H9 (cell line): ENCODE data around the gene RPLP1. TPM values are rescaled to one million over a fixed set of nuclear protein-coding genes. Genes with fewer than 3 reads are reported as not detected.

Experiments
- DNase-seq: peaks from one replicate; pipeline ENCODE4 v3.0.0-alpha.2; 2017
- H2AFZ ChIP-seq: one replicate; pipeline ENCODE4 v1.6.1; 2013; ENCODE audit warnings: mild to moderate bottlenecking, low read length, control low read depth, moderate library complexity
- H2AK5ac ChIP-seq: 2 replicates; pipeline ENCODE4 v1.6.1; 2013; ENCODE audit warnings: low read length, control low read depth, mixed read lengths; ENCODE audit not compliant: insufficient read length
- H2BK120ac ChIP-seq: one replicate; pipeline ENCODE4 v1.6.1; 2013; ENCODE audit warnings: low read depth, mild to moderate bottlenecking, low read length, control low read depth, inconsistent platforms; ENCODE audit not compliant: poor library complexity, severe bottlenecking
- H2BK12ac ChIP-seq: 2 replicates; pipeline ENCODE4 v1.6.1; 2013; ENCODE audit warnings: low read length, control low read depth, mixed read lengths, low read depth; ENCODE audit not compliant: insufficient read length
- H2BK15ac ChIP-seq: 2 replicates; pipeline ENCODE4 v1.6.1; 2013; ENCODE audit warnings: low read depth, low read length, control low read depth
- H2BK20ac ChIP-seq: one replicate; pipeline ENCODE4 v1.6.1; 2013; ENCODE audit warnings: low read depth, mild to moderate bottlenecking, low read length, control low read depth, inconsistent platforms; ENCODE audit not compliant: poor library complexity, severe bottlenecking
- H2BK5ac ChIP-seq: 2 replicates; pipeline ENCODE4 v1.6.1; 2013; ENCODE audit warnings: low read length, control low read depth, mixed read lengths; ENCODE audit not compliant: insufficient read length
- H3K14ac ChIP-seq: 2 replicates; pipeline ENCODE4 v1.6.1; 2013; ENCODE audit warnings: low read length, control low read depth; ENCODE audit not compliant: insufficient read depth
- H3K18ac ChIP-seq: 2 replicates; pipeline ENCODE4 v1.6.1; 2013; ENCODE audit warnings: low read depth, mild to moderate bottlenecking, mixed read lengths, low read length, control low read depth; ENCODE audit not compliant: insufficient read length
- H3K23ac ChIP-seq: 2 replicates; pipeline ENCODE4 v1.6.1; 2013; ENCODE audit warnings: low read length, control low read depth, mixed read lengths, low read depth; ENCODE audit not compliant: insufficient read length
- H3K23me2 ChIP-seq: 2 replicates; pipeline ENCODE4 v1.6.1; 2013; ENCODE audit warnings: low read depth, mild to moderate bottlenecking, mixed read lengths, low read length, control low read depth; ENCODE audit not compliant: insufficient read length, poor library complexity, severe bottlenecking
- H3K27ac ChIP-seq: 2 replicates; pipeline ENCODE4 v1.5.1; 2013; ENCODE audit warnings: low read length, control low read depth, mixed read lengths, low read depth; ENCODE audit not compliant: insufficient read length
- H3K27me3 ChIP-seq: 2 replicates; pipeline ENCODE4 v1.6.1; 2013; ENCODE audit warnings: low read length, control low read depth, inconsistent platforms; ENCODE audit not compliant: insufficient read depth
- H3K4ac ChIP-seq: 2 replicates; pipeline ENCODE4 v1.6.1; 2013; ENCODE audit warnings: low read depth, mild to moderate bottlenecking, control low read depth, inconsistent platforms, low read length, moderate library complexity
- H3K4me1 ChIP-seq: 2 replicates; pipeline ENCODE4 v1.6.1; 2013; ENCODE audit warnings: low read length, control low read depth, inconsistent platforms; ENCODE audit not compliant: insufficient read depth
- H3K4me2 ChIP-seq: 2 replicates; pipeline ENCODE4 v1.6.1; 2013; ENCODE audit warnings: low read length, control low read depth, mixed read lengths; ENCODE audit not compliant: insufficient read length, insufficient read depth
- H3K56ac ChIP-seq: 2 replicates; pipeline ENCODE4 v1.6.1; 2013; ENCODE audit warnings: low read depth, mild to moderate bottlenecking, mixed read lengths, low read length, control low read depth; ENCODE audit not compliant: insufficient read length
- H3K79me1 ChIP-seq: 2 replicates; pipeline ENCODE4 v1.6.1; 2013; ENCODE audit warnings: low read depth, mild to moderate bottlenecking, moderate library complexity, low read length, control low read depth, inconsistent platforms; ENCODE audit not compliant: insufficient read depth, poor library complexity, severe bottlenecking
- H3K79me2 ChIP-seq: 2 replicates; pipeline ENCODE4 v1.6.1; 2013; ENCODE audit warnings: low read length, control low read depth, inconsistent platforms; ENCODE audit not compliant: insufficient read depth
- H3K9ac ChIP-seq: 2 replicates; pipeline ENCODE4 v1.6.1; 2013; ENCODE audit warnings: low read length, control low read depth, mixed read lengths; ENCODE audit not compliant: insufficient read length; ENCODE audit errors: extremely low read depth
- H3K9me3 ChIP-seq: one replicate; pipeline ENCODE4 v1.6.1; 2013; ENCODE audit warnings: low read depth, low read length, inconsistent platforms; ENCODE audit not compliant: control insufficient read depth
- H3T11ph ChIP-seq: one replicate; pipeline ENCODE4 v1.6.1; 2013; ENCODE audit warnings: mild to moderate bottlenecking, low read length, control low read depth, inconsistent platforms
- H4K20me1 ChIP-seq: one replicate; pipeline ENCODE4 v1.6.1; 2013; ENCODE audit not compliant: control insufficient read depth, insufficient read length, insufficient read depth
- H4K5ac ChIP-seq: 2 replicates; pipeline ENCODE4 v1.6.1; 2013; ENCODE audit warnings: low read depth, mild to moderate bottlenecking, mixed read lengths, low read length, control low read depth; ENCODE audit not compliant: insufficient read length
- H4K8ac ChIP-seq: replicated peaks from 2 replicates; pipeline ENCODE4 v1.6.1; 2013; ENCODE audit warnings: low read length, control low read depth, mixed read lengths, low read depth; ENCODE audit not compliant: insufficient read length
- H4K91ac ChIP-seq: 2 replicates; pipeline ENCODE4 v1.6.1; 2013; ENCODE audit warnings: low read depth, mild to moderate bottlenecking, moderate library complexity, mixed read lengths, low read length, control low read depth; ENCODE audit not compliant: insufficient read length
- H3K27ac Mint-ChIP-seq, 3 experiments: 2 replicates in 2 of 3; 3 replicates in 1 of 3; pipeline ENCODE4 v1.8.0; 2020 to 2021; ENCODE audit warnings: mixed read lengths in 3 of 3, mild to moderate bottlenecking in 1 of 3, moderate library complexity in 1 of 3
- H3K27me3 Mint-ChIP-seq: 2 replicates; pipeline ENCODE4 v1.8.0; 2021; ENCODE audit warnings: low read depth, mild to moderate bottlenecking, moderate library complexity, mixed read lengths
- H3K36me3 Mint-ChIP-seq, 3 experiments: 2 replicates in 2 of 3; 3 replicates in 1 of 3; pipeline ENCODE4 v1.8.0; 2020 to 2021; ENCODE audit warnings: low read depth in 3 of 3, mixed read lengths in 3 of 3; ENCODE audit not compliant: insufficient read depth in 1 of 3
- H3K4me1 Mint-ChIP-seq, 2 experiments: 2 replicates each; pipeline ENCODE4 v1.8.0; 2020; ENCODE audit warnings: mixed read lengths in 2 of 2
- H3K4me3 Mint-ChIP-seq, 2 experiments: 2 replicates in 1 of 2; 3 replicates in 1 of 2; pipeline ENCODE4 v1.8.0; 2020 to 2021; ENCODE audit warnings: mild to moderate bottlenecking in 2 of 2, mixed read lengths in 2 of 2, moderate library complexity in 1 of 2
- H3K9me3 Mint-ChIP-seq, 2 experiments: 2 replicates in 1 of 2; 3 replicates in 1 of 2; pipeline ENCODE4 v1.8.0; 2020; ENCODE audit warnings: mild to moderate bottlenecking in 2 of 2, mixed read lengths in 2 of 2, moderate library complexity in 1 of 2
- WGBS: extraction: QIAGEN DNeasy Blood & Tissue Kit; methylation state at CpG from one replicate; pipeline ENCODE4 v1.1.7; 2013; ENCODE audit warnings: missing lambda C conversion rate, low lambda C conversion rate, mixed read lengths; ENCODE audit not compliant: insufficient read length; ENCODE audit errors: extremely low coverage; 5-methylcytosine and 5-hydroxymethylcytosine counted together
- total RNA-seq: library from RNA; stranded (reverse); gene quantifications from 2 replicates; pipeline ENCODE4 v1.2.1, GENCODE V29; 2021
- TF ChIP-seq, protein P1 (sequence below): fragments of 200-600 bp; sonication (generic); conservative IDR thresholded peaks from 3 replicates; pipeline ENCODE4 v1.8.0; 2021; ENCODE audit warnings: antibody characterized with exemption, mild to moderate bottlenecking

The RPLP1 gene
- total RNA-seq, 1 experiment from 2014 or later = 1,715 TPM

DNA sequence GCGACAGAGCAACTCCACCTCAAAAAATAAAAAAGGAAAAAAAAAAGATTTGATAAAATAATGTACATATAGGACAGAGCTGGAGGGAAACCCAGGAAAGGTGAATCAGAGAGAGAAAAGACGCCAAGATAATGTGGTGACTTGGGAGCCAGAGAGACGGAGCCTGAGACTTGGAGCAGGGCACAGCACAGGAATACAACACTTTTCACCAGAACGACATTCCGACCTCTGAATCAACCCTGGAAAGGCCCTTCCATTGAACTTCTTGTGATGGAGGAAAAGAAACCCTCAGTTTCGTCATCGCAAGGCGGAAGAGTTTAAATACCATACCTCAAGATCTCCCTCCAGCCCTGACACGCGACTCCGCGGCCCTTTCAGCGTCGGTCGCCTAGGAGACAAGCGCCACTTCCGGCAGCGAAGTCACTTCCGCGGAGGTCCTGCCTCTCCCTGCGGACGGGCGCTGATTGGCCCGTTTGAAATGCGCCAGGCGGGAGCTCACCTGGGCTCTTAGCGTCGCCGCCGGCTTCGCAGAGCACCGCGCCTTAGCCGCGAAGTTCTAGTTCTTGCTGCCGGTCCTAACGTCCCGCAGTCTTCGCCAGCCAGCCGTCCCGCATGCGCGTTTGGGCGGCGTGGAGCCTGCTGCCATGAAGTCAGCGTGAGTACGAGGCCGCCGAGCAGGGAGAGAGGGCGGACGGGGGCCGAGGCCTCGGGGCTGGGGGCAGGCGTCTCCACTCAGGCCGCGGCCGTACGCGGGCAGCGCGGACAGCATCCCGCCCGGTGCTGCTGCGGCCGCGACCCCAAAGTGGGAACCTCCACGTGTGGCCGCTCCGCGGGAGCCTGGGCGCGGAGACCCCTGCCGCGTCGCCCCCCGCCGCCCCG lies 38.6 kb upstream of the RPLP1 start, which contains the start of gene KIF23:
Gene KIF23 (plus strand): TSS at position 528 of the 879 bp plus-strand sequence. CDS start 117 bp downstream, at position 645.
- no peak within 1 kb of the TSS for H2BK12ac ChIP-seq
- no peak within 1 kb of the TSS for H3K23ac ChIP-seq
- no peak within 1 kb of the TSS for H4K5ac ChIP-seq
- H4K8ac ChIP-seq = no peak within 1 kb of the TSS
- no peaks in the 10 kb centered on the region for H3K27me3 Mint-ChIP-seq
- peak; percentile 97 for DNase-seq
- H3K4ac ChIP-seq = no peak within 1 kb of the TSS
- H3K4me1 Mint-ChIP-seq = peaks cover 9 to 15% of the 10 kb centered on the region in 2 experiments
- H3K79me1 ChIP-seq = peaks cover 3% of the 10 kb centered on the region
- H3K27ac Mint-ChIP-seq = peak within 1 kb of the TSS; percentile 83 to 94 (median 88); a peak in 6 of 7 replicates
- no CpG with 5 or more reads among the region's 78 CpGs for WGBS
- peak within 1 kb of the TSS; percentile 74 for H3K9ac ChIP-seq
- TF ChIP-seq, protein P1, sequence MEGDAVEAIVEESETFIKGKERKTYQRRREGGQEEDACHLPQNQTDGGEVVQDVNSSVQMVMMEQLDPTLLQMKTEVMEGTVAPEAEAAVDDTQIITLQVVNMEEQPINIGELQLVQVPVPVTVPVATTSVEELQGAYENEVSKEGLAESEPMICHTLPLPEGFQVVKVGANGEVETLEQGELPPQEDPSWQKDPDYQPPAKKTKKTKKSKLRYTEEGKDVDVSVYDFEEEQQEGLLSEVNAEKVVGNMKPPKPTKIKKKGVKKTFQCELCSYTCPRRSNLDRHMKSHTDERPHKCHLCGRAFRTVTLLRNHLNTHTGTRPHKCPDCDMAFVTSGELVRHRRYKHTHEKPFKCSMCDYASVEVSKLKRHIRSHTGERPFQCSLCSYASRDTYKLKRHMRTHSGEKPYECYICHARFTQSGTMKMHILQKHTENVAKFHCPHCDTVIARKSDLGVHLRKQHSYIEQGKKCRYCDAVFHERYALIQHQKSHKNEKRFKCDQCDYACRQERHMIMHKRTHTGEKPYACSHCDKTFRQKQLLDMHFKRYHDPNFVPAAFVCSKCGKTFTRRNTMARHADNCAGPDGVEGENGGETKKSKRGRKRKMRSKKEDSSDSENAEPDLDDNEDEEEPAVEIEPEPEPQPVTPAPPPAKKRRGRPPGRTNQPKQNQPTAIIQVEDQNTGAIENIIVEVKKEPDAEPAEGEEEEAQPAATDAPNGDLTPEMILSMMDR = no peak
- no peak within 1 kb of the TSS for H2BK120ac ChIP-seq
- H3K18ac ChIP-seq = peak within 1 kb of the TSS; percentile 14
- peak within 1 kb of the TSS; percentile 21 for H3K14ac ChIP-seq
- H3K4me3 Mint-ChIP-seq = peak within 1 kb of the TSS; percentile 88 to 91
- H3T11ph ChIP-seq = no peak within 1 kb of the TSS
- H3K27ac ChIP-seq = no peak within 1 kb of the TSS
- no peak within 1 kb of the TSS for H4K91ac ChIP-seq
- H3K36me3 Mint-ChIP-seq = peaks cover 12 to 23% (median 22%) of the 10 kb centered on the region in 3 experiments; a peak in 6 of 7 replicates
- H2BK15ac ChIP-seq = no peak within 1 kb of the TSS
- no peaks in the 10 kb centered on the region for H3K9me3 ChIP-seq
- no peak within 1 kb of the TSS for H2BK20ac ChIP-seq
- no peaks in the 10 kb centered on the region for H3K23me2 ChIP-seq
- H3K4me2 ChIP-seq = peak within 1 kb of the TSS; percentile 46
- no peaks in the 10 kb centered on the region for H3K27me3 ChIP-seq
- no peak within 1 kb of the TSS for H2BK5ac ChIP-seq
- no peak within 1 kb of the TSS for H3K56ac ChIP-seq
- H3K9me3 Mint-ChIP-seq = no peaks in the 10 kb centered on the region; a peak in 1 of 5 replicates
- H2AFZ ChIP-seq = no peak within 1 kb of the TSS
- no peak within 1 kb of the TSS for H2AK5ac ChIP-seq
- peaks cover 10% of the 10 kb centered on the region; the same call in 1 of the 2 replicates for H3K79me2 ChIP-seq
- no peaks in the 10 kb centered on the region for H3K4me1 ChIP-seq
- H4K20me1 ChIP-seq = no peaks in the 10 kb centered on the region
